Measurements from ENCODE around the gene SNCB. TPM values are rescaled to one million over a fixed set of nuclear protein-coding genes. Genes with fewer than 3 reads are reported as not detected.

SNCB gene
- total and polyA plus RNA-seq, 9 donors = 0.13 TPM; not detected in 8

DNA sequence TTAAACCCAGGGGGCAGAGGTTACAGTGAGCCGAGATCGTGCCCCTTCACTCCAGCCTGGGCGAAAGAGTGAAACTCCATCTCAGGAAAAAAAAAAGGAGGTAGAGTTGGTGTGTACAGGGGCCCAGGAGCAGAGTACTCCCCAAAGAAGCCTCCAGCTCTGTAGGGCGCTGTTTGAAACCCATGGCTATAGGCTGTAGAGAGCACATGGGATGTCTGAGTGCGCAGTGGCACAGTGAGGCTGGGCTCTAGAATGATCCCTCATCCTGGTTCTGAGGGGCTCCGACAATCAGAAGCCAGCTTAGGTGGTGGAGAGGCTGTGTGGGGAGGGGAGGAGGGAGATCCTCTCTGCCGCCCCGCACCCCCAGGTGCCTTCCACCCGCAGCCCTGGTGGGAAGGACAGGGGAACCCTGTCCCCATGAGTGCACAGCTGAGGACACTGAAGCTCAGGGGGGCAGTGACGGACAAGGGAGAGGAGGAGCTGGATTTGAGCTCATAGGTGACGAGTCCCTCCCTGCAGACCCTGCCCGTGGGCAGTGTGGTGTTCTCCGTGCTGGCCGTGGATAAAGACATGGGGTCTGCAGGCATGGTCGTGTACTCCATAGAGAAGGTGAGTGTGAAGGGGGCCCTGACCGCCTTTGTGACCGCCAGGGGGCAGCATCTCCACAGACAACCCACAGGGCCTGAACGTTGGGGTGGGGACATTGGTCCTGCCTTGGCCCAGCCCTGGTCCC, 56.6 kb downstream of the SNCB start:
- DNase-seq = peak; percentile 20 to 57 (median 47)
- no peak overlapping the region for H3K4me3 ChIP-seq

More for the DNA sequence above, 56.6 kb downstream of the SNCB start:
- H3K4me1 ChIP-seq (ENCODE audit: insufficient read depth) = no peaks in the 10 kb centered on the region
- H3K9me3 ChIP-seq = no peaks in the 10 kb centered on the region
- 35 to 43% (median 39%) methylated on average over 18 of the region's 18 CpGs for WGBS, 3 donors
- no peaks in the 10 kb centered on the region for H3K27me3 ChIP-seq
- H3K36me3 ChIP-seq = no peaks in the 10 kb centered on the region
- H3K27ac ChIP-seq = no peak overlapping the region
- no peak for TF ChIP-seq POLR2A (IDR thresholded peaks at IDR 0.05)
- TF ChIP-seq, protein P1, sequence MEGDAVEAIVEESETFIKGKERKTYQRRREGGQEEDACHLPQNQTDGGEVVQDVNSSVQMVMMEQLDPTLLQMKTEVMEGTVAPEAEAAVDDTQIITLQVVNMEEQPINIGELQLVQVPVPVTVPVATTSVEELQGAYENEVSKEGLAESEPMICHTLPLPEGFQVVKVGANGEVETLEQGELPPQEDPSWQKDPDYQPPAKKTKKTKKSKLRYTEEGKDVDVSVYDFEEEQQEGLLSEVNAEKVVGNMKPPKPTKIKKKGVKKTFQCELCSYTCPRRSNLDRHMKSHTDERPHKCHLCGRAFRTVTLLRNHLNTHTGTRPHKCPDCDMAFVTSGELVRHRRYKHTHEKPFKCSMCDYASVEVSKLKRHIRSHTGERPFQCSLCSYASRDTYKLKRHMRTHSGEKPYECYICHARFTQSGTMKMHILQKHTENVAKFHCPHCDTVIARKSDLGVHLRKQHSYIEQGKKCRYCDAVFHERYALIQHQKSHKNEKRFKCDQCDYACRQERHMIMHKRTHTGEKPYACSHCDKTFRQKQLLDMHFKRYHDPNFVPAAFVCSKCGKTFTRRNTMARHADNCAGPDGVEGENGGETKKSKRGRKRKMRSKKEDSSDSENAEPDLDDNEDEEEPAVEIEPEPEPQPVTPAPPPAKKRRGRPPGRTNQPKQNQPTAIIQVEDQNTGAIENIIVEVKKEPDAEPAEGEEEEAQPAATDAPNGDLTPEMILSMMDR (IDR thresholded peaks at IDR 0.05) = peak; percentile 18 to 34 (median 20)
- intact Hi-C loops (cut with DNase I) = no loop called here

Small RNA genes lying within 50 kb of the gene (microRNA-seq; reads per million reads assigned to microRNA genes)
- 0 reads per million in 3 donors for gene MIR4281

Small RNA genes lying within 50 kb of the gene (small RNA-seq; reads per million reads assigned to genes)
- not detected for gene MIR4281

Other genes starting within 250 kb of the SNCB start
- 10 to 100 TPM in 6 of 7 donors, 1 to 10 TPM in 1; 8.9 to 27.0 (median 17.9) TPM for gene NOP16, start 241.9 kb downstream of the SNCB start, total RNA-seq
- gene NOP16, start 241.9 kb downstream of the SNCB start, polyA plus RNA-seq = 10 to 100 TPM; 11.1 to 12.1 TPM
- 100 to 1,000 TPM in 4 of 7 donors, 10 to 100 TPM in 3; 64.3 to 131 (median 100) TPM for gene HIGD2A, start 241.8 kb downstream of the SNCB start, total RNA-seq
- 100 to 1,000 TPM in 1 of 2 donors, 10 to 100 TPM in 1; 76.6 to 117 TPM for gene HIGD2A, start 241.8 kb downstream of the SNCB start, polyA plus RNA-seq
- 100 to 1,000 TPM in 5 of 7 donors, 10 to 100 TPM in 2; 79.7 to 138 (median 115) TPM for gene CLTB, start 214.0 kb downstream of the SNCB start, total RNA-seq
- 100 to 1,000 TPM in 1 of 2 donors, 10 to 100 TPM in 1; 35.9 to 104 TPM for gene CLTB, start 214.0 kb downstream of the SNCB start, polyA plus RNA-seq
- 10 to 100 TPM; 17.2 to 46.7 (median 34.4) TPM for gene FAF2, start 182.1 kb downstream of the SNCB start, total RNA-seq
- gene FAF2, start 182.1 kb downstream of the SNCB start, polyA plus RNA-seq = 10 to 100 TPM; 18.0 to 41.2 TPM
- 10 to 100 TPM; 16.6 to 44.7 (median 30.8) TPM for gene RNF44, start 93.1 kb downstream of the SNCB start, total RNA-seq
- 10 to 100 TPM in 1 of 2 donors, 1 to 10 TPM in 1; 9.2 to 23.8 TPM for gene RNF44, start 93.1 kb downstream of the SNCB start, polyA plus RNA-seq
- 1 to 10 TPM in 1 of 7 donors, under 1 TPM in 1, not detected in 5; 0.20 to 2.0 TPM for gene CDHR2, start 81.2 kb downstream of the SNCB start, total RNA-seq
- gene CDHR2, start 81.2 kb downstream of the SNCB start, polyA plus RNA-seq = under 1 TPM in 1 of 2 donors, not detected in 1; 0.10 TPM
- under 1 TPM; 0.08 to 0.32 (median 0.20) TPM for gene GPRIN1, start 20.4 kb downstream of the SNCB start, total RNA-seq
- under 1 TPM; 0.13 to 0.50 TPM for gene GPRIN1, start 20.4 kb downstream of the SNCB start, polyA plus RNA-seq
- not detected for gene EIF4E1B, start 141 bp upstream of the SNCB start, total RNA-seq
- under 1 TPM in 1 of 2 donors, not detected in 1; 0.61 TPM for gene EIF4E1B, start 141 bp upstream of the SNCB start, polyA plus RNA-seq
- 10 to 100 TPM in 5 of 7 donors, 1 to 10 TPM in 2; 7.5 to 19.3 (median 14.9) TPM for gene TSPAN17, start 16.9 kb upstream of the SNCB start, total RNA-seq
- gene TSPAN17, start 16.9 kb upstream of the SNCB start, polyA plus RNA-seq = 10 to 100 TPM; 14.5 to 28.5 TPM
- under 1 TPM; 0.08 to 0.77 (median 0.23) TPM for gene UNC5A, start 180.0 kb upstream of the SNCB start, total RNA-seq
- under 1 TPM in 1 of 2 donors, not detected in 1; 0.82 TPM for gene UNC5A, start 180.0 kb upstream of the SNCB start, polyA plus RNA-seq

All from ovary (tissue), 9 donors.